ENCODE measurements around the gene RFX5. TPM values are rescaled to one million over a fixed set of nuclear protein-coding genes. Genes with fewer than 3 reads are reported as not detected.
A peak's percentile ranks its signal among the peaks of the same experiment; 100 is the strongest.
"Not testable (repeated sequence)": the region's sequence is repeated elsewhere in the genome, so short reads cannot be mapped to it uniquely, and the experiment has no call there.

RFX5 gene
- 22.8 TPM for total RNA-seq

DNA sequence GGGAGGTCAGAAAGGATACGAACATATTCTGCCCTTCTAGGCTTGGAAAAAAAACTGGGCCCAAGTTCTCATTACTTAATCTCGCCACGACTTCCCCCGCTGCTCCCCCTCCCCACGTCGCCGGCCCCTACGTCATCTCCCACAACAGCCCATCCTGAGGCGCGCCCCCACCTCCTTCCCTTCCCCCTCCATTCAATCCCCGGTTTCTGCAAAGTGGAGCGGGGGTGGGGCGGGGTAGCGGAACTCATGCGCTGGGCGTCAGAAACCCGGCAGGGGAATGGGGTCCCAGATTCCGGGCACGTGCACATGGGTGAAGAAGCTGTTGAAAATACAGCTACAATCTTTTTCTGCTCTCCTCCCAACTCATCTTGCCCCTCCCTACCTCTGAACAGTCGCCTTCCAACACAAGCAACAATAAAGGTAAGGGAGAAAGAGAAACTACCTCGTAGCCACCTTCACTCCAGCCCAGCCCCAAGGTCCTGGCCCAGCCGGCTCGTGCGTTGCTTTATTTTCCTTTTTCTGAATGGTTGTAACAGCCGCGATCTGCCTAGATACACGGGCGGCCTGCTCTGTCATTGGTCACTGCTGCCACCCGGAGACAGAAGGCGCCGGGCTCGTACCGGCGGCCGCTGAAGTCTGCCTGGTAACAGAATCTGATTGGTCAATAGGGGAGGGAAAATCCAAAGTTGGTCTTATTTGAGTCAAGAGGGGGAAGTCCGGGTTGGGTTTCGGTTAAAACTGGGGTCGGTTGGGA is at the start of gene RFX5:
TSS of gene RFX5 (minus strand) at position 484 of the 754 bp plus-strand sequence. CDS start 932 bp downstream, outside the sequence.
- peak; percentile 96 for DNase-seq

- DNase-seq, result not testable (repeated sequence)
Observed at GRCh38 chr1:151396265-151396664, 49.2 kb upstream of the RFX5 start.

DNA sequence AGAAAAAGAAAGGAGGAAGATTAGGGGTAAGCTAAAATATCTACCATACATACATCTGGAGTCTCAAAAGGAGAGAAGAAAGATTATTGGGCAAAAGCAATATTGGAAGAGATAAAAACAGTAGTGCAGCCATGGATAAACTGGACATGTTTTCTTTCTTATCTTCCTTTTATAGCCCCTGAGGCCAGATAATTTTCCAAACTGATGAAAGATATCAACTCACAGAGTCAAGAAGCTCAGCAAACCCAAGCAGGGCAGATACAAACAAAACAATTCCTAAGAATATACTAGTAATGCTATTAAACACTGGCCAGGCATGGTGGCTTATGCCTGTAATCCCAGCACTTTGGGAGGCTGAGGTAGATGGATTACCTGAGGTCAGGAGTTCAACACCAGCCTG is 46.5 kb upstream of the RFX5 start:
- no peak for DNase-seq

- DNase-seq, result no peak
Observed at GRCh38 chr1:151391079-151391563, 44.1 kb upstream of the RFX5 start.

- not testable (repeated sequence) for DNase-seq
Observed at GRCh38 chr1:151390221-151391078, 43.4 kb upstream of the RFX5 start.

- no peak for DNase-seq
Observed at GRCh38 chr1:151386002-151386401, 39.0 kb upstream of the RFX5 start.

DNA sequence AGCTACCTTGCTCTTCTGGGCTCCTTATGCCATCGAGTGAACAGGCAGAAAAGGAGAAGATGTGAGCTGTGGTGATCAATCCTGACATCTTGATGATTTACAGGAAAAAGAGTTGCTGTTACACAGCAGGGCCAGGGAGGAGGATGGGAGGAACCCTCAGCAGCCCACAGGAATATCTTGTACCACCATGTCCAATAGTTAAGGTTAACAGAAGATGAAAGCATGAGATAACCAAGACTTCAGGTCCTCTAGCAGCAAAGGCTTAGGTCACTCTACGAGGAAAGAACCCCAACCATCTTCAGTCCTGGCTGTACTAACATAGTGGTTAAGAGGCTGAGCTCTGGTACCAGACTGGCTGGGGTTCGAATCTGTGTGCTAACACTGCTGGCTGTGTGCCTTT is 37.5 kb upstream of the RFX5 start:
- no peak for DNase-seq

- DNase-seq, result no peak
Observed at GRCh38 chr1:151377150-151377884, 30.3 kb upstream of the RFX5 start.

DNA sequence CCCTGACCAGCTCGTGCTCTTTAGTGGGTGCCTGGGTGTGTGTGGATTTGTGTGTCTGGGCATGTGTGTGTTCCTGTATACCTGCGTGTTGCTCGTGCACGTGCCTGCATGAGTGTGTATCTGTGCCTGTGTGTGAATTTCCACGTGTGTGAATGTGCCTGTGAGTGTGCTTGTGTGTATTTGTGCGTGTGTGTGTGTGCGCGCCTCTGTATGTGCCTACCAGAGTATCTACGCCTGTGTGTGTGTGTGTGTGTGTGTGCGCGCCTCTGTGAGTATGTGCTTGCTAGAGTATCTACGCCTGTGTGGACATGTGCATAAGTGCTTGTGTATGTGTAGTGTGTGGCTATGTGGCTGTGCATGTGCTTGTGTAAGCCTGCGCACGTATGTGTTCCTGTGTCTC is 26.1 kb upstream of the RFX5 start:
- no peak for DNase-seq

DNA sequence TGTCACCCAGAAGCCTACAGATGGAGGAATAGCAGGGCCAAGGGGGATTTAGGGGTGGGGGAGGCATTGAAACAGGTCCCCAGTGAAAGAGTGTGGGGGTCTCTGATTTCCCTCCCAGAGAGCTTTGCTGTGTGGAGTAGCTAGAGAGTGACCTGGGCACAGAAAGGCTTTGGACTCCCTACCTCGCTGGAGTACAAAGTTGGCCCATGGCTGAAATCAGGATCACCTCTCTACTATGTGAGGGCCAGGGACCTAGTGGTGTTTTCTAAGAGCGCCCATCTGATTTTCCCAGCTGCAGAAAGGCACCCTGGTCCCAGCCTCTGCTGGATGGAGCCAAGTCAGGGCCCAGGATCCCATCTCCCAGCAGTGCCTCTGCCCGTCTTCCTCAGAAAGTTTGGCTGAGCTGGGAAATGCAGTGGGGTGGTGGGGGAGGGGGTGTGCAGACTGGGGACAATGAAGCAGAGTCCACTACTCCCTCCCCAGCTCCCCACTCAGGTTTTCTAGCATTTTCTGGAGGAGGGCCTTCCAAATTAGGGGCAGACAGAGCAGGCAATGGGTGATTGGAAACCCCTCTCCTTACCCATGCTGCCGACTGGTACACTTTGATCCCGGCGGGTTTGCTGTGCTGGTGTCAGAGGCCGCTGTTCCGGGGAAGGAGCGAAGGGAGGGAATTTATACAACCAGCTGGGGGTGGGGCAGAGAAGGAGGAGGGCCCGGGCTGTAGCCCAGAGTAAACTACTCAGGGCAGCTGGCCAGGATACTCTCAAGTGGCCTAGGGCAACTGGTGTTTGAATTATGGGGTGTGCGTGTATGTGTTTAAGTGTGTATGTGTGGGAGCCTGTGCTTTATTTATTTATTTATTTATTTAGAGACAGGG is 25.2 kb upstream of the RFX5 start, which contains the start of gene SELENBP1:
TSS of gene SELENBP1 (minus strand) at position 648 of the 877 bp plus-strand sequence. CDS start at position 584, 64 bp downstream.
- DNase-seq, result peak; percentile 38

- peak; percentile 22 for DNase-seq
Observed at GRCh38 chr1:151371370-151372057, 24.5 kb upstream of the RFX5 start.

DNA sequence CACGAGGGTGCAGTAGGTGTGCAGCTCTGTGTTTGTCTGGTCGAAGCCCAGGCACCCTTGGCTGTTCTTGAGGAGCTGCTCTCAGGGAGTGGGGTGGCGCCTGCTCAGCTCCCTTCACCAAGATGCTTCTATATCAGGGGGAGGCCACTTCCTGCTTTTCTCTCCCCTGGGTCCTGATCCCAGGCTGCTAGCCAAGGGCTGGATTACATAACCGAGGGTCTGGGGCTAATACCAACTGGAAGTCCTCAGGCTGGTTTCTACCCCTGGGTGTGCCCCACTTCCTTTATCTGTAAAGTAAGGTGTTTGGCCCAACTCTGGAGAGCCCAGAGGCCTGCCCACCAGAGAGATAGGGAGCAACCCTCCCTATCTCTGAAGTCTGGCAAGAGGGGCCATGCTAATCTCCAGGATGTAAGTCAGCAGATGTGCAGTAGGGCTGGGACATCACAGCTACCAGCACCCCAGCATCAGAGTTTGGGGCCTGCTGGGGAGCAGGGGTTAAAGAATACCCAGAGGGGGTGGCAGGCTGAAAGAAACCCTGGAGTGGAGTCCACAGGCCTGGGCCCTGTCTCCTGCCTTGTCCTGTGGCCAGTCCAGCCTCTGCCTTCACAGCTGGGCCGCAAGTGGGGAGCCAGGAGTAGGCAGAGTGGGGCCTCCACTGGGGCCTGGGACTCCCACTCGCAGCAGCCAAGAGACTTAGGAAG is 23.3 kb upstream of the RFX5 start:
- no peak for DNase-seq

DNA sequence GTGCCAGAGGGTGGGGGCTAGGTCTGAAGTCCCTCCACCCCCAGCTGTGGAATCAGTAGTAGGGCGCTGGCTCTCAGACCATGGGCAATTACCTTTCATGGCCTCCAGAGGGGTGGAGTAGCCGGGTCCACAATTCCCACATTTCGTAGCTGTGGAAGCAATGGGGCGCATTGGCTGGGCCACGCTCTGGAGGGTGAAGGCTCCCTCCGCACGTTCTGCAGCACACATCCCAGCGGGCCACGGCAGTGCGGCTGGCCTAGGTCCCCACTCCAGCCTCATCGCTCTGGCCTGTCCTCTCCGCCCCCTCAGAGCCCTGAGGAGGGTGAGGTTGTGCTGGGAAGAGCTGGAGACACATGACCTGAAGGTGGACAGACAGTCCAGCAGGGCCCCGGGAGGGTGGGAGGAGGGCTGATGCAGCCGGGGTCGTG is 22.6 kb upstream of the RFX5 start:
- no peak for DNase-seq

DNA sequence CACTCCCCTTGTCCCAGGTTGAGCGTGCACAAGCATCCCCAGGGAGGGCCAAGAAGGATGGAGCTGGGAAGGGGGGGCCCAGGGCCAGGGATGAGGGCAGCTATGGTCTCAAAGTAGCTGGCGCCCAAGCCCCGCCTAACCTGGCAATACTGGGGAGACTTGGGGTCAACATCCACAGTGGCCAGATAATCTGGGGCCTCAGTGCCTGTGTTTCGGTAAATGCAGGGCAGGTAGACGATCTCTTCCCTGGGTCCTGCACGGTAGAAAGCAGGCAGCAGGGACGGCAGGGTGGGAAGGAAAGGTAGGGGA is 22.2 kb upstream of the RFX5 start:
- no peak for DNase-seq

DNA sequence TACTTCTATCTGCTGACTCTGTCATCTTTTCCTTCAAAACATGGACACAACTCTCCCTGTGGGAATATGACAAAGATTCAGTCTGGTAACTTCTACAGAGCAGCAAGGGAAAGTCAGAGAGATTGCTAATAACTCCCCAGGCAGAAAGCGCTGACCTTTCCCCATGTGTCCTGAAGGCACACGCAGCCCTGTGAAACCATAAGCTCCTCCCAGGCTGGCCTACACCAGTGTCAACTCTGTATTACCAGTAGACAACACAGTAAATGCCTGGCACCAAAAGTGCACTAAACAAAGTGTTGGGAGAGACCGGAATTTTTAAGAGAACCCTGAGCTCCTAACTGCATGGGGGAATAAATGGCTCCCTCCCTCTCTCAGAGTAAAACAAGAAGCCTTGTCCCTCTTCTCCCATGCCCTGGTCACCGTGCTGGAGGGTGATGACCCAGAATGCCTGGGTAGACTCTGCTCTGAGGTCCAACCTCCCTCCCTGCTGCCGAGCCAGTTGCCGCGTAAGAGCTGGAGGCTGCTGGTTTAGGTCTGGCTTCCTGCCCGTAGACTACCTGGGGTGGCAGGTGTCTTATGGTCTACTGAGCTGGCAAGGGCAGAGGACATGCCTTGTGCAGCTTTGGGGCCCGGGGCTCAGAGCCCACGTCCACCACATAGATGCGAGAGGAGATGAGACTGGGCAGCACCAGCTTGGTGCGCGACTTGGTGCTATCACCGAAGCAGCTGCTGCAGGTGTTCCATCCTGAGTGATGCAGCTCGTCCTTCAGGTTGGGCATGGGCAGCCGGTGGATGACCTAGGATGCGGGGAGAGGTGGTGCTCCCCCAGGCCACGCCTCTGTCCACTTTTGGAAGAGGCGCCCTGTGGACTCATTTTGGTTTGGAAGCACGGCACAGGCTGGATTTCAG is 21.6 kb upstream of the RFX5 start:
- no peak for DNase-seq

GRCh38 chr1:151367658-151368392 is 20.8 kb upstream of the RFX5 start:
- DNase-seq, result no peak

GRCh38 chr1:151364996-151365395 is 17.9 kb upstream of the RFX5 start:
- DNase-seq, result no peak

Data from skin of body (tissue), 2 donors.